T-cell (primary cell): ENCODE results near the gene NCBP2. TPM values are rescaled to one million over a fixed set of nuclear protein-coding genes. Genes with fewer than 3 reads are reported as not detected.

Experiments
- ATAC-seq, 4 experiments: fragments of 200-7000 bp in 3 of 4; fragments of 150-1000 bp in 1 of 4; cut with Tn5 transposase; replicated peaks in 1 of 4; 1 replicate in 3 of 4; 2 replicates in 1 of 4; pipeline ENCODE4 v1.10.0; 2021; ENCODE audit warnings: moderate library complexity in 3 of 4, mild to moderate bottlenecking in 2 of 4, moderate number of reproducible peaks in 1 of 4
- CTCF ChIA-PET, 2 donors: fragments of 300-600 bp; sonication (Branson Sonifier 250); formaldehyde crosslinking; loops; one replicate each; lab custom pipeline; 2022; ENCODE audit warnings: antibody characterized with exemption in 2 of 2; lab: Charles Lee
- POLR2A ChIA-PET, 2 donors: fragments of 300-600 bp; sonication (Branson Sonifier 250); formaldehyde crosslinking; loops; one replicate each; lab custom pipeline; 2022; ENCODE audit warnings: antibody characterized with exemption in 2 of 2; lab: Charles Lee
- DNase-seq, 35 experiments: peaks; one replicate each; pipeline versions ENCODE4 v3.0.0 to v3.0.0-alpha.2; 2013 to 2023
- H3K27ac ChIP-seq: one replicate; pipeline ENCODE4 v1.5.1; 2013; ENCODE audit warnings: low read length
- H3K27me3 ChIP-seq, 2 experiments: replicated peaks in 1 of 2; 1 replicate in 1 of 2; 2 replicates in 1 of 2; pipeline versions ENCODE4 v1.6.1 to v1.7.0; 2013; ENCODE audit warnings: low read length in 1 of 2, mixed read lengths in 1 of 2; ENCODE audit not compliant: control insufficient read depth in 2 of 2, insufficient read depth in 2 of 2; ENCODE audit errors: extremely low read depth in 1 of 2
- H3K36me3 ChIP-seq, 2 donors: 1 replicate in 1 of 2; 2 replicates in 1 of 2; pipeline versions ENCODE4 v1.6.1 to v1.7.0; 2013; ENCODE audit warnings: low read length in 1 of 2; ENCODE audit not compliant: control insufficient read depth in 2 of 2, insufficient read depth in 1 of 2; ENCODE audit errors: extremely low read depth in 1 of 2
- H3K4me1 ChIP-seq, 2 experiments: 1 replicate in 1 of 2; 2 replicates in 1 of 2; pipeline versions ENCODE4 v1.6.1 to v1.7.0; 2013; ENCODE audit warnings: low read length in 2 of 2, mixed read lengths in 1 of 2; ENCODE audit not compliant: insufficient read depth in 2 of 2, control insufficient read depth in 1 of 2; ENCODE audit errors: extremely low read depth in 1 of 2
- H3K4me3 ChIP-seq, 2 donors: 1 replicate in 1 of 2; 2 replicates in 1 of 2; pipeline versions ENCODE4 v1.5.1 to v1.7.0; 2013; ENCODE audit warnings: mild to moderate bottlenecking in 2 of 2, low read length in 1 of 2, moderate library complexity in 1 of 2; ENCODE audit not compliant: control insufficient read depth in 1 of 2; ENCODE audit errors: extremely low read depth in 1 of 2
- H3K9me3 ChIP-seq: 2 replicates; pipeline ENCODE4 v1.7.0; 2013
- H3K27ac Mint-ChIP-seq, 2 donors: one replicate each; pipeline ENCODE4 v1.8.0; 2020 to 2021; ENCODE audit warnings: mild to moderate bottlenecking in 2 of 2, mixed read lengths in 2 of 2
- H3K27me3 Mint-ChIP-seq, 2 donors: one replicate each; pipeline ENCODE4 v1.8.0; 2021 to 2022; ENCODE audit warnings: mixed read lengths in 2 of 2
- H3K36me3 Mint-ChIP-seq: one replicate; pipeline ENCODE4 v1.8.0; 2021; ENCODE audit warnings: mixed read lengths
- H3K4me1 Mint-ChIP-seq, 3 donors: one replicate each; pipeline ENCODE4 v1.8.0; 2020 to 2022; ENCODE audit warnings: mixed read lengths in 3 of 3, mild to moderate bottlenecking in 1 of 3
- H3K4me3 Mint-ChIP-seq, 3 donors: one replicate each; pipeline ENCODE4 v1.8.0; 2020 to 2022; ENCODE audit warnings: mild to moderate bottlenecking in 3 of 3, mixed read lengths in 3 of 3, moderate library complexity in 3 of 3
- H3K9me3 Mint-ChIP-seq, 3 donors: one replicate each; pipeline ENCODE4 v1.8.0; 2020 to 2022; ENCODE audit warnings: mixed read lengths in 3 of 3
- WGBS: methylation state at CpG from one replicate; pipeline ENCODE4 v1.1.5; 2013; ENCODE audit warnings: missing lambda C conversion rate; ENCODE audit not compliant: insufficient coverage; 5-methylcytosine and 5-hydroxymethylcytosine counted together
- total RNA-seq, 35 experiments: library from RNA in 6 of 35; stranded (reverse) in 6 of 35; fragments of 120-200 nt in 1 of 35; gene quantifications; one replicate each; pipeline versions ENCODE4 v1.2.1 to v1.2.4 and lab custom pipeline; 2013 to 2026

NCBP2 gene
- total RNA-seq, 5 donors from 2014 or later (not counting 1 experiment from before 2014, with no cell fraction given), result 48.4 to 70.6 (median 59.3) TPM

DNA sequence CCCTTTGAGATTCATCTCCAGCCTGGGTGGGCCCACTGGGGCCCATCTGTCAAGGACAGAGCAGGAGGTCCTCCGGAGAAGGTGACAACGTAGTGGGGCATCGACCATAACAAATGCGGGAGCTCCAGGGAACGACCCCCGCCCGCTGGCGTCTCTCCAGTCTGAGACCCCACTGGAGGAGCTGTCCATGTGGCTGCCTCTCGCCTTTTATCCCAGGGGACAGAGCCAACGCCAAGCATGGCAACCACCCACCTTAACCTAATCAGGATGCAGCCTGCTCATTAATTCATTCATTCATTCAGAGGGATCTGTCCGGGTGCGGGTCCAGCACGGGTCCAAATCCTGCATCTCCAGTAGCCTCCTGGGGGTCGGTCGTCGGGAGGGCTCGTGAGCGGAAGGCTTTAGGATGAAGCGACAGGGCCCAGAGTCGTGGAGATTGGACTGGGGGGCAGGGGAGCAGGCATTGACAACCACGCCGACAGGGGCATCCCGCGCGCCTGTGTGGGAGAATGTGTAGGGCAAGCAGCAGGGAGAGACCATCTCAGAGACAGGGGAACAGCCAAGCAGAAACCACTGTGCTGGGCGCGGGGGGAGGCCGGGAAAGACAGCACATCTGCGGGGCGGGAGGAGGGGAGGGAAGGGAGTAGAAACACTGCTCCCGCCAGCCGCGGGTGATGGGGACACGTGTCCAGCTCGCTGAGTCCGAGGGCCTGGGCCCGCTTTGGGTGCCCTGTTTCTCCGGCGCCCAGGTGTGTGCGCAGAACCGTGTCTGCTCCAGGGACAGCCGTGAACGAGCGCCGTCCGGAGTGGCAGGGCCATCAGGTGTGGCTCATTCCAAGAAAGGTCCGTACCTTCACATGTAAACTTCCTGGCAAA, 24.4 kb upstream of the NCBP2 start:
- ChIA-PET POLR2A (interaction anchor here in 1 of 2 donors (0.5 kb wide), 1 partner anchor 1572 kb away, joined by 4 read pairs; no protein-coding TSS in a partner anchor), CTCF (no interaction called here)
- H3K27me3 Mint-ChIP-seq, result peaks cover 0 to 12% of the 10 kb centered on the region in 2 donors
- Histone ChIP-seq H3K4me1 (peaks cover 0 to 11% of the 10 kb centered on the region in 2 experiments), H3K36me3 (no peaks in the 10 kb centered on the region), H3K4me3 (no peak overlapping the region), H3K27ac (no peak overlapping the region), H3K9me3 (no peaks in the 10 kb centered on the region), H3K27me3 (peaks cover 0 to 20% of the 10 kb centered on the region in 2 experiments)
- WGBS, result 91% methylated on average over 44 of the region's 47 CpGs
- H3K9me3 Mint-ChIP-seq, result no peaks in the 10 kb centered on the region
- ATAC-seq (no peak), DNase-seq (no peak)
- H3K36me3 Mint-ChIP-seq, result no peaks in the 10 kb centered on the region
- peak overlapping the region; percentile 59 to 75 (median 69) for H3K4me3 Mint-ChIP-seq
- H3K27ac Mint-ChIP-seq, result no peak overlapping the region
- H3K4me1 Mint-ChIP-seq, result peaks cover 8 to 16% (median 9%) of the 10 kb centered on the region in 3 donors

DNA sequence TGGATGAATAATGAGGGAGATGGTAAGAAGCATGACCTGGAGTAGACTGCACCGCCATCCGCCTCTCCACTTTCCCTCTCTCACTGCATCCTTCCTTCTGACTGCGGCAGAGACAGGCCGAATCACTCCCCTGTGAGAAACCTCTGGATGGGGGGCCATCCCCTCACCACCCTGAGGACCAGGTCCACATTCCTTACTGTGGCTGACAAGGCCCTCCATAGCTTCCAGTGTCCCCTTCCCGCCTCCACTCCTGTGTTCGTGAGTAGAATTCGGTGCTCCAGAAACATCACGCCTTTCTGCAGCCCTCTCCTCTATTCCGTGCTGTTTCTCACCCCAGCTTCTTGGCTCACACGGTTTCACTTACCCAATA, 23.5 kb upstream of the NCBP2 start:
- Histone ChIP-seq H3K27me3 (peaks cover 0 to 16% of the 10 kb centered on the region in 2 experiments), H3K27ac (no peak overlapping the region), H3K36me3 (no peaks in the 10 kb centered on the region), H3K9me3 (no peaks in the 10 kb centered on the region), H3K4me1 (peaks cover 0 to 11% of the 10 kb centered on the region in 2 experiments), H3K4me3 (no peak overlapping the region)
- Mint-ChIP-seq H3K27me3 (peaks cover 0 to 10% of the 10 kb centered on the region in 2 donors), H3K36me3 (no peaks in the 10 kb centered on the region), H3K9me3 (no peaks in the 10 kb centered on the region), H3K4me3 (no peak overlapping the region), H3K4me1 (peaks cover 8 to 16% (median 9%) of the 10 kb centered on the region in 3 donors), H3K27ac (no peak overlapping the region)
- no peak for DNase-seq
- 94% methylated on average over 8 of the region's 10 CpGs for WGBS
- ATAC-seq, result no peak
- CTCF ChIA-PET, result no interaction called here
- POLR2A ChIA-PET, result interaction anchor here in 1 of 2 donors (0.5 kb wide), 1 partner anchor 1571 kb away, joined by 4 read pairs; no protein-coding TSS in a partner anchor

GRCh38 chr3:196965112-196965803, 22.9 kb upstream of the NCBP2 start:
- H3K27ac ChIP-seq, result no peak overlapping the region
- H3K27me3 ChIP-seq, result peaks cover 0 to 12% of the 10 kb centered on the region in 2 experiments
- 89% methylated on average over 5 of the region's 11 CpGs for WGBS
- Mint-ChIP-seq H3K9me3 (no peaks in the 10 kb centered on the region), H3K36me3 (no peaks in the 10 kb centered on the region), H3K4me3 (no peak overlapping the region), H3K27me3 (peaks cover 0 to 5% of the 10 kb centered on the region in 2 donors), H3K4me1 (peaks cover 3 to 12% (median 7%) of the 10 kb centered on the region in 3 donors), H3K27ac (no peak overlapping the region)
- H3K4me1 ChIP-seq, result peaks cover 0 to 11% of the 10 kb centered on the region in 2 experiments
- ChIA-PET POLR2A (no interaction called here), CTCF (no interaction called here)
- no peaks in the 10 kb centered on the region for H3K9me3 ChIP-seq
- no peaks in the 10 kb centered on the region for H3K36me3 ChIP-seq
- ATAC-seq (no peak), DNase-seq (no peak)
- no peak overlapping the region for H3K4me3 ChIP-seq

- Mint-ChIP-seq H3K4me1 (peaks cover 0 to 9% (median 6%) of the 10 kb centered on the region in 3 donors), H3K36me3 (no peaks in the 10 kb centered on the region), H3K27ac (no peak overlapping the region), H3K4me3 (no peak overlapping the region), H3K9me3 (no peaks in the 10 kb centered on the region), H3K27me3 (peaks cover 0 to 3% of the 10 kb centered on the region in 2 donors)
- H3K4me1 ChIP-seq, result peaks cover 0 to 7% of the 10 kb centered on the region in 2 experiments
- ChIA-PET CTCF (interaction anchor here in 1 of 2 donors (0.6 kb wide), 1 partner anchor 94 kb away, joined by 5 read pairs; no protein-coding TSS in a partner anchor), POLR2A (no interaction called here)
- no peak for DNase-seq
- H3K4me3 ChIP-seq, result no peak overlapping the region
- WGBS, result no CpG with 5 or more reads among the region's 2 CpGs
- H3K9me3 ChIP-seq, result no peaks in the 10 kb centered on the region
- H3K27me3 ChIP-seq, result peaks cover 0 to 12% of the 10 kb centered on the region in 2 experiments
- no peak for ATAC-seq
- H3K27ac ChIP-seq, result no peak overlapping the region
- no peaks in the 10 kb centered on the region for H3K36me3 ChIP-seq
Measured at GRCh38 chr3:196963631-196963953, 21.3 kb upstream of the NCBP2 start.

GRCh38 chr3:196962930-196963630, 20.8 kb upstream of the NCBP2 start:
- no peak for DNase-seq
- ATAC-seq, result no peak
- ChIA-PET CTCF (interaction anchor here in 1 of 2 donors (0.6 kb wide), 1 partner anchor 94 kb away, joined by 5 read pairs; no protein-coding TSS in a partner anchor), POLR2A (no interaction called here)
- H3K27ac ChIP-seq, result no peak overlapping the region
- H3K4me1 Mint-ChIP-seq, result peaks cover 0 to 8% (median 4%) of the 10 kb centered on the region in 3 donors
- no peak overlapping the region for H3K4me3 Mint-ChIP-seq
- H3K27me3 Mint-ChIP-seq, result peaks cover 0 to 3% of the 10 kb centered on the region in 2 donors
- 66% methylated on average over 5 of the region's 10 CpGs for WGBS
- H3K27me3 ChIP-seq, result peaks cover 0 to 9% of the 10 kb centered on the region in 2 experiments
- H3K27ac Mint-ChIP-seq, result no peak overlapping the region
- no peak overlapping the region for H3K4me3 ChIP-seq
- H3K9me3 ChIP-seq, result no peaks in the 10 kb centered on the region
- H3K4me1 ChIP-seq, result peaks cover 0 to 4% of the 10 kb centered on the region in 2 experiments
- no peaks in the 10 kb centered on the region for H3K36me3 Mint-ChIP-seq
- no peaks in the 10 kb centered on the region for H3K36me3 ChIP-seq
- no peaks in the 10 kb centered on the region for H3K9me3 Mint-ChIP-seq
